AG09319 (cell line): Measurements from ENCODE around the gene PASD1.

Experiments used
- DNase-seq: peaks from one replicate; pipeline ENCODE4 v3.0.0-alpha.2; 2010; ENCODE audit warnings: low read depth; ENCODE audit errors: extremely low read depth
- CTCF ChIP-seq: IDR thresholded peaks from 2 replicates; pipeline ENCODE4 v1.5.1; 2011; ENCODE audit warnings: low read depth, mild to moderate bottlenecking, inconsistent platforms, low read length, moderate library complexity

The PASD1 gene

GRCh38 chrX:151703487-151703886 lies 140.0 kb downstream of the PASD1 start:
- no peak for TF ChIP-seq CTCF
- DNase-seq, result no peak

GRCh38 chrX:151704041-151704663 lies 140.7 kb downstream of the PASD1 start:
- no peak for DNase-seq
- no peak for TF ChIP-seq CTCF

GRCh38 chrX:151708821-151709220 lies 145.3 kb downstream of the PASD1 start:
- TF ChIP-seq CTCF, result no peak
- no peak for DNase-seq

GRCh38 chrX:151710457-151710856 lies 147.0 kb downstream of the PASD1 start:
- no peak for TF ChIP-seq CTCF
- no peak for DNase-seq

- TF ChIP-seq CTCF, result no peak
- no peak for DNase-seq
Measured at GRCh38 chrX:151711154-151711553, 147.7 kb downstream of the PASD1 start.

GRCh38 chrX:151711787-151712186 lies 148.3 kb downstream of the PASD1 start:
- TF ChIP-seq CTCF, result no peak

GRCh38 chrX:151712253-151712652 lies 148.8 kb downstream of the PASD1 start:
- TF ChIP-seq CTCF, result no peak
- no peak for DNase-seq

More at GRCh38 chrX:151711787-151712186, 148.3 kb downstream of the PASD1 start:
- no peak for DNase-seq
